Islet precursor cell (in vitro differentiated cells): ENCODE results near the gene HAUS7.
A peak's percentile ranks its signal among the peaks of the same experiment; 100 is the strongest.

ENCODE experiments used
- DNase-seq: peaks from one replicate; pipeline ENCODE4 v3.0.0-alpha.2; 2018

The HAUS7 gene

GRCh38 chrX:153470411-153471363 is at the start of gene HAUS7:
HAUS7 (minus strand) TSS chrX:153470576; CDS start chrX:153470557, 19 bp downstream.
- DNase-seq = peak; percentile 96

- DNase-seq = peak; percentile 69
Measured at GRCh38 chrX:153519569-153520286, 49.4 kb upstream of the HAUS7 start.

- DNase-seq = no peak
Measured at GRCh38 chrX:153517946-153518834, 47.8 kb upstream of the HAUS7 start.

GRCh38 chrX:153517423-153517822 is 47.0 kb upstream of the HAUS7 start, which contains the start of gene ATP2B3:
ATP2B3 (plus strand) TSS chrX:153517642; CDS start chrX:153536248, 18,606 bp downstream.
- DNase-seq = no peak

- DNase-seq = no peak
Measured at GRCh38 chrX:153516073-153516472, 45.7 kb upstream of the HAUS7 start.

GRCh38 chrX:153515435-153515834 is 45.1 kb upstream of the HAUS7 start:
- no peak for DNase-seq

- DNase-seq = no peak
Measured at GRCh38 chrX:153514259-153514658, 43.9 kb upstream of the HAUS7 start.

- no peak for DNase-seq
Measured at GRCh38 chrX:153513265-153513664, 42.9 kb upstream of the HAUS7 start.

- no peak for DNase-seq
Measured at GRCh38 chrX:153512501-153512893, 42.1 kb upstream of the HAUS7 start.

- no peak for DNase-seq
Measured at GRCh38 chrX:153511784-153512500, 41.6 kb upstream of the HAUS7 start.

- DNase-seq = no peak
Measured at GRCh38 chrX:153510383-153510782, 40.0 kb upstream of the HAUS7 start.

- DNase-seq = no peak
Measured at GRCh38 chrX:153509592-153509991, 39.2 kb upstream of the HAUS7 start.

GRCh38 chrX:153507484-153508178 is 37.3 kb upstream of the HAUS7 start:
- peak; percentile 82 for DNase-seq

GRCh38 chrX:153505361-153505760 is 35.0 kb upstream of the HAUS7 start:
- no peak for DNase-seq

- DNase-seq = no peak
Measured at GRCh38 chrX:153504445-153505016, 34.2 kb upstream of the HAUS7 start.

- DNase-seq = no peak
Measured at GRCh38 chrX:153502796-153503195, 32.4 kb upstream of the HAUS7 start.

GRCh38 chrX:153502131-153502530 is 31.8 kb upstream of the HAUS7 start:
- no peak for DNase-seq

GRCh38 chrX:153501530-153501929 is 31.2 kb upstream of the HAUS7 start:
- no peak for DNase-seq

- no peak for DNase-seq
Measured at GRCh38 chrX:153500676-153501280, 30.4 kb upstream of the HAUS7 start.

GRCh38 chrX:153499876-153500275 is 29.5 kb upstream of the HAUS7 start:
- no peak for DNase-seq

- DNase-seq = no peak
Measured at GRCh38 chrX:153499341-153499740, 29.0 kb upstream of the HAUS7 start.
